Measurements from ENCODE around the gene PCMTD2.
"Not testable (repeated sequence)": the region's sequence is repeated elsewhere in the genome, so short reads cannot be mapped to it uniquely, and the experiment has no call there.

Gene PCMTD2

GRCh38 chr20:64268174-64268573, 12.6 kb downstream of the PCMTD2 start:
- DNase-seq (ENCODE audit: insufficient read length) (no peak), FAIRE-seq (no peak)
- TF ChIP-seq POLR2A (IDR thresholded peaks at IDR 0.05; ENCODE audit: low read depth, low read length) (no peak), POLR2AphosphoS5 (IDR thresholded peaks at IDR 0.05; ENCODE audit: low read depth, low read length) (no peak), TAF1 (IDR thresholded peaks at IDR 0.05; ENCODE audit: borderline replicate concordance, low read depth, low read length) (no peak)

- FAIRE-seq = no peak
- TF ChIP-seq POLR2AphosphoS5 (IDR thresholded peaks at IDR 0.05; ENCODE audit: low read depth, low read length) (no peak), POLR2A (IDR thresholded peaks at IDR 0.05; ENCODE audit: low read depth, low read length) (no peak), TAF1 (IDR thresholded peaks at IDR 0.05; ENCODE audit: borderline replicate concordance, low read depth, low read length) (no peak)
- DNase-seq (ENCODE audit: insufficient read length) = no peak
These were observed 14.3 kb downstream of the PCMTD2 start for GRCh38 chr20:64269604-64270411.

- DNase-seq (ENCODE audit: insufficient read length) (no peak), FAIRE-seq (no peak)
- TF ChIP-seq POLR2AphosphoS5 (IDR thresholded peaks at IDR 0.05; ENCODE audit: low read depth, low read length) (no peak), TAF1 (IDR thresholded peaks at IDR 0.05; ENCODE audit: borderline replicate concordance, low read depth, low read length) (no peak), POLR2A (IDR thresholded peaks at IDR 0.05; ENCODE audit: low read depth, low read length) (no peak)
These were observed 16.1 kb downstream of the PCMTD2 start for GRCh38 chr20:64271636-64272035.

GRCh38 chr20:64273109-64273508, 17.6 kb downstream of the PCMTD2 start:
- DNase-seq (ENCODE audit: insufficient read length) (no peak), FAIRE-seq (no peak)
- no peak for TF ChIP-seq POLR2AphosphoS5 (IDR thresholded peaks at IDR 0.05; ENCODE audit: low read depth, low read length)
- TF ChIP-seq TAF1 (IDR thresholded peaks at IDR 0.05; ENCODE audit: borderline replicate concordance, low read depth, low read length) = no peak
- no peak for TF ChIP-seq POLR2A (IDR thresholded peaks at IDR 0.05; ENCODE audit: low read depth, low read length)

- TF ChIP-seq POLR2A (IDR thresholded peaks at IDR 0.05; ENCODE audit: low read depth, low read length) (no peak), POLR2AphosphoS5 (IDR thresholded peaks at IDR 0.05; ENCODE audit: low read depth, low read length) (no peak), TAF1 (IDR thresholded peaks at IDR 0.05; ENCODE audit: borderline replicate concordance, low read depth, low read length) (no peak)
- FAIRE-seq (no peak), DNase-seq (ENCODE audit: insufficient read length) (no peak)
These were observed 21.3 kb downstream of the PCMTD2 start for GRCh38 chr20:64276817-64277216.

GRCh38 chr20:64277571-64278316, 22.2 kb downstream of the PCMTD2 start:
- FAIRE-seq (no peak), DNase-seq (ENCODE audit: insufficient read length) (no peak)
- no peak for TF ChIP-seq POLR2A (IDR thresholded peaks at IDR 0.05; ENCODE audit: low read depth, low read length)
- no peak for TF ChIP-seq TAF1 (IDR thresholded peaks at IDR 0.05; ENCODE audit: borderline replicate concordance, low read depth, low read length)
- no peak for TF ChIP-seq POLR2AphosphoS5 (IDR thresholded peaks at IDR 0.05; ENCODE audit: low read depth, low read length)

- TF ChIP-seq POLR2A (IDR thresholded peaks at IDR 0.05; ENCODE audit: low read depth, low read length) (no peak), TAF1 (IDR thresholded peaks at IDR 0.05; ENCODE audit: borderline replicate concordance, low read depth, low read length) (no peak), POLR2AphosphoS5 (IDR thresholded peaks at IDR 0.05; ENCODE audit: low read depth, low read length) (no peak)
- FAIRE-seq (no peak), DNase-seq (ENCODE audit: insufficient read length) (no peak)
These were observed 22.8 kb downstream of the PCMTD2 start for GRCh38 chr20:64278317-64278681.

GRCh38 chr20:64279826-64280459, 24.4 kb downstream of the PCMTD2 start:
- FAIRE-seq (no peak), DNase-seq (ENCODE audit: insufficient read length) (no peak)
- no peak for TF ChIP-seq POLR2A (IDR thresholded peaks at IDR 0.05; ENCODE audit: low read depth, low read length)
- TF ChIP-seq TAF1 (IDR thresholded peaks at IDR 0.05; ENCODE audit: borderline replicate concordance, low read depth, low read length) = no peak
- TF ChIP-seq POLR2AphosphoS5 (IDR thresholded peaks at IDR 0.05; ENCODE audit: low read depth, low read length) = no peak

- FAIRE-seq (no peak), DNase-seq (ENCODE audit: insufficient read length) (no peak)
- TF ChIP-seq POLR2AphosphoS5 (IDR thresholded peaks at IDR 0.05; ENCODE audit: low read depth, low read length) (no peak), TAF1 (IDR thresholded peaks at IDR 0.05; ENCODE audit: borderline replicate concordance, low read depth, low read length) (no peak)
These were observed 24.9 kb downstream of the PCMTD2 start for GRCh38 chr20:64280460-64280843.

- DNase-seq (ENCODE audit: insufficient read length) (no peak), FAIRE-seq (no peak)
- no peak for TF ChIP-seq POLR2AphosphoS5 (IDR thresholded peaks at IDR 0.05; ENCODE audit: low read depth, low read length)
- no peak for TF ChIP-seq POLR2A (IDR thresholded peaks at IDR 0.05; ENCODE audit: low read depth, low read length)
- TF ChIP-seq TAF1 (IDR thresholded peaks at IDR 0.05; ENCODE audit: borderline replicate concordance, low read depth, low read length) = no peak
These were observed 28.1 kb downstream of the PCMTD2 start for GRCh38 chr20:64283646-64284045.

- FAIRE-seq = not testable (repeated sequence)
These were observed 30.3 kb downstream of the PCMTD2 start for GRCh38 chr20:64285579-64286446.

GRCh38 chr20:64286447-64287263, 31.1 kb downstream of the PCMTD2 start:
- peak; percentile 74 for FAIRE-seq
- DNase-seq (ENCODE audit: insufficient read length) = not testable (repeated sequence)

More at GRCh38 chr20:64285579-64286446, 30.3 kb downstream of the PCMTD2 start:
- peak; percentile 56 for DNase-seq (ENCODE audit: insufficient read length)

GRCh38 chr20:64287264-64287590, 31.7 kb downstream of the PCMTD2 start:
- FAIRE-seq = peak; percentile 21

GRCh38 chr20:64292167-64292566, 36.6 kb downstream of the PCMTD2 start:
- FAIRE-seq; DNase-seq (ENCODE audit: insufficient read length): not testable (repeated sequence)

More at GRCh38 chr20:64287264-64287590, 31.7 kb downstream of the PCMTD2 start:
- DNase-seq (ENCODE audit: insufficient read length) = not testable (repeated sequence)

- not testable (repeated sequence) for DNase-seq (ENCODE audit: insufficient read length); FAIRE-seq
These were observed 47.5 kb downstream of the PCMTD2 start for GRCh38 chr20:64303086-64303485.

Data from GM12892 (cell line).